Upper lobe of right lung (tissue), 1 donor: Measurements from ENCODE around the gene GCK. TPM values are rescaled to one million over a fixed set of nuclear protein-coding genes. Genes with fewer than 3 reads are reported as not detected.

Experiments used
- ATAC-seq: fragments of 200-7000 bp; cut with Tn5 transposase; one replicate; pipeline ENCODE4 v1.9.1; 2020; ENCODE audit warnings: mild to moderate bottlenecking, moderate library complexity
- DNase-seq: peaks from one replicate; pipeline ENCODE4 v3.0.0-alpha.2; 2020
- H3K27ac ChIP-seq: fragments of 200-600 bp; one replicate; pipeline ENCODE4 v1.8.0; 2022
- H3K27me3 ChIP-seq: fragments of 200-600 bp; one replicate; pipeline ENCODE4 v1.8.0; 2022; ENCODE audit warnings: mild to moderate bottlenecking
- H3K36me3 ChIP-seq: fragments of 200-600 bp; one replicate; pipeline ENCODE4 v1.8.0; 2022
- H3K4me1 ChIP-seq: fragments of 200-600 bp; one replicate; pipeline ENCODE4 v1.8.0; 2022
- H3K4me3 ChIP-seq: fragments of 200-600 bp; one replicate; pipeline ENCODE4 v1.8.0; 2022; ENCODE audit warnings: mild to moderate bottlenecking
- H3K9me3 ChIP-seq: fragments of 200-600 bp; one replicate; pipeline ENCODE4 v1.8.0; 2022
- CTCF ChIP-seq: fragments of 200-600 bp; IDR thresholded peaks from one replicate; pipeline ENCODE4 v1.8.0; 2022; ENCODE audit warnings: antibody characterized with exemption
- intact Hi-C: fragments of 100-400 bp; cut with DNase I; formaldehyde crosslinking; loops from one replicate; pipeline ENCODE4 v1.11.0; 2022
- total RNA-seq: library from RNA; stranded (reverse); fragmentation: NEBNext Ultra II Directional; extraction: Animal tissue kit (Norgen Biotek cat#: 25700); gene quantifications from one replicate; pipeline ENCODE4 v1.2.1, GENCODE V29; 2021
- donor health status: DM: no; HTN: yes; CAD: no; lungs with severe emphysema.

Gene GCK
- total RNA-seq, 1 donor from 2014 or later: 0.23 TPM

GRCh38 chr7:44136731-44137130, 52.5 kb downstream of the GCK start:
- intact Hi-C loops: no loop called here
- H3K27ac ChIP-seq: no peak overlapping the region
- no peak for TF ChIP-seq CTCF
- no peaks in the 10 kb centered on the region for H3K27me3 ChIP-seq
- H3K4me1 ChIP-seq: no peaks in the 10 kb centered on the region
- DNase-seq: no peak
- no peaks in the 10 kb centered on the region for H3K36me3 ChIP-seq
- no peak for ATAC-seq
- H3K4me3 ChIP-seq: no peak overlapping the region
- H3K9me3 ChIP-seq: no peaks in the 10 kb centered on the region

- no peaks in the 10 kb centered on the region for H3K36me3 ChIP-seq
- no peak overlapping the region for H3K4me3 ChIP-seq
- no peaks in the 10 kb centered on the region for H3K4me1 ChIP-seq
- ATAC-seq (no peak), DNase-seq (no peak)
- H3K27me3 ChIP-seq: no peaks in the 10 kb centered on the region
- intact Hi-C loops: no loop called here
- no peaks in the 10 kb centered on the region for H3K9me3 ChIP-seq
- H3K27ac ChIP-seq: no peak overlapping the region
- no peak for TF ChIP-seq CTCF
Measured at GRCh38 chr7:44134943-44135628, 54.2 kb downstream of the GCK start.

DNA sequence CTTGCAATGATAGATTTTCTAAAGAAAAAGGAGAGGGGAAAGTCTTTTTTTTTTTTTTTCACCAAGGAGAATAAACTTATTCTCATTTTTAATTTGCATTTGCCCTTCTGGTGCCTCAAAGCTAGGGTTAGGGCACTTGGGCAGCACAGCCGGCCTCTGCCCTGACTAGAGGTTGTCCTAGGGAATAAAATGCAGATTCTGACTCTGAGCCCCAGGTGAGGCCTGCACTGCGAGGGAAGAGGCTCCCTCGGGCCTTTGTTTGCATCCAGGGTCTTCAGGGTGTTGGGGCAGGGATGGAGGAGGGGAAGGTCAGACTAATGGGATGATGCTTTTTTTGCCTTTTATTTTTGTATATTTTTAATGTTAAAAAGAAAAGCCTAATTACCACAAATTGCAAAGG, 55.9 kb downstream of the GCK start:
- no peak for TF ChIP-seq CTCF

GRCh38 chr7:44132039-44132438, 57.2 kb downstream of the GCK start:
- H3K27me3 ChIP-seq: no peaks in the 10 kb centered on the region
- H3K4me3 ChIP-seq: no peak overlapping the region
- H3K9me3 ChIP-seq: no peaks in the 10 kb centered on the region
- intact Hi-C loops: no loop called here
- no peaks in the 10 kb centered on the region for H3K4me1 ChIP-seq
- DNase-seq: no peak
- ATAC-seq: no peak
- TF ChIP-seq CTCF: no peak
- no peak overlapping the region for H3K27ac ChIP-seq
- no peaks in the 10 kb centered on the region for H3K36me3 ChIP-seq

More for the DNA sequence above, 55.9 kb downstream of the GCK start:
- Histone ChIP-seq H3K4me1 (no peaks in the 10 kb centered on the region), H3K9me3 (no peaks in the 10 kb centered on the region), H3K36me3 (no peaks in the 10 kb centered on the region), H3K27ac (no peak overlapping the region), H3K4me3 (no peak overlapping the region), H3K27me3 (no peaks in the 10 kb centered on the region)
- DNase-seq (no peak), ATAC-seq (no peak)
- intact Hi-C loops: no loop called here

GRCh38 chr7:44131173-44132029, 57.8 kb downstream of the GCK start:
- intact Hi-C loops: no loop called here
- H3K27ac ChIP-seq: no peak overlapping the region
- no peak for TF ChIP-seq CTCF

More at GRCh38 chr7:44131173-44132029, 57.8 kb downstream of the GCK start:
- H3K27me3 ChIP-seq: no peaks in the 10 kb centered on the region
- H3K4me3 ChIP-seq: no peak overlapping the region
- no peaks in the 10 kb centered on the region for H3K4me1 ChIP-seq
- H3K9me3 ChIP-seq: no peaks in the 10 kb centered on the region
- peak; percentile 19 for ATAC-seq
- no peaks in the 10 kb centered on the region for H3K36me3 ChIP-seq
- DNase-seq: no peak
